NB4 (cell line): Measurements from ENCODE around the gene FOXL1.

ENCODE experiments used
- DNase-seq: peaks from one replicate; pipeline ENCODE4 v3.0.0; 2010; ENCODE audit warnings: low read depth
- H3K4me3 ChIP-seq: one replicate; pipeline ENCODE4 v1.5.1; 2011; ENCODE audit warnings: mild to moderate bottlenecking, low read depth, low read length, moderate library complexity
- CTCF ChIP-seq: IDR thresholded peaks from one replicate; pipeline ENCODE4 v1.5.1; 2012; ENCODE audit warnings: low read depth, low read length
- MYC ChIP-seq: IDR thresholded peaks from 2 replicates; pipeline ENCODE4 v1.6.1; 2011; ENCODE audit warnings: low read depth, low read length
- POLR2A ChIP-seq: IDR thresholded peaks from 2 replicates; pipeline ENCODE4 v1.6.1; 2011; ENCODE audit warnings: mild to moderate bottlenecking; ENCODE audit not compliant: insufficient read length; ENCODE audit errors: extremely low read depth
- TF ChIP-seq, protein P1 (sequence below): IDR thresholded peaks from 2 replicates; pipeline ENCODE4 v1.6.1; 2011; ENCODE audit warnings: low read depth, low read length

FOXL1 gene

GRCh38 chr16:86631444-86631843 is 53.1 kb downstream of the FOXL1 start:
- TF ChIP-seq POLR2A (no peak), MYC (no peak), CTCF (no peak)
- TF ChIP-seq, protein P1, sequence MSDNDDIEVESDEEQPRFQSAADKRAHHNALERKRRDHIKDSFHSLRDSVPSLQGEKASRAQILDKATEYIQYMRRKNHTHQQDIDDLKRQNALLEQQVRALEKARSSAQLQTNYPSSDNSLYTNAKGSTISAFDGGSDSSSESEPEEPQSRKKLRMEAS = no peak
- H3K4me3 ChIP-seq = no peak overlapping the region
- DNase-seq = peak; percentile 85
